GM19099 (cell line): Measurements from ENCODE around the gene PNPO.

Experiments
- POLR2A ChIP-seq: IDR thresholded peaks from 3 replicates; pipeline ENCODE4 v1.6.1; 2011; ENCODE audit warnings: low read depth; ENCODE audit not compliant: insufficient read length; ENCODE audit errors: extremely low read depth

The PNPO gene

DNA sequence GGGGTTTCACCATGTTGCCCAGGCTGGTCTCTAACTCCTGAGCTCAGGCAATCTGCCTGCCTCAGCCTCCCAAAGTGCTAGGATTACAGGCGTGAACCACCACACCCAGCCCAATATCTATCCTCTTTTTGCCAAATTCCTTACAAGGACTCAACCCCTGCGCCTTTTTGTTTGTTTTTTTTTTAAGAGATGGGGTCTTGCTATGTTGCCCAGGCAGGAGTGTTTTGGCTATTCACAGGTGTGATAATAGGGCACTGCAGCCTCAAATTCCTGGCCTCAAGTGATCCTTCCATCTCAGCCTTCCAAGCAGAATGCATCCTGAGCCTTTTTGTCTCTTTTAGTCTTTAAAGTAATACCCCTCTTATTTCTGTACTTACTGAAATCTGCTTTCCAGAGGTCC is 28.3 kb upstream of the PNPO start:
- no peak for TF ChIP-seq POLR2A

DNA sequence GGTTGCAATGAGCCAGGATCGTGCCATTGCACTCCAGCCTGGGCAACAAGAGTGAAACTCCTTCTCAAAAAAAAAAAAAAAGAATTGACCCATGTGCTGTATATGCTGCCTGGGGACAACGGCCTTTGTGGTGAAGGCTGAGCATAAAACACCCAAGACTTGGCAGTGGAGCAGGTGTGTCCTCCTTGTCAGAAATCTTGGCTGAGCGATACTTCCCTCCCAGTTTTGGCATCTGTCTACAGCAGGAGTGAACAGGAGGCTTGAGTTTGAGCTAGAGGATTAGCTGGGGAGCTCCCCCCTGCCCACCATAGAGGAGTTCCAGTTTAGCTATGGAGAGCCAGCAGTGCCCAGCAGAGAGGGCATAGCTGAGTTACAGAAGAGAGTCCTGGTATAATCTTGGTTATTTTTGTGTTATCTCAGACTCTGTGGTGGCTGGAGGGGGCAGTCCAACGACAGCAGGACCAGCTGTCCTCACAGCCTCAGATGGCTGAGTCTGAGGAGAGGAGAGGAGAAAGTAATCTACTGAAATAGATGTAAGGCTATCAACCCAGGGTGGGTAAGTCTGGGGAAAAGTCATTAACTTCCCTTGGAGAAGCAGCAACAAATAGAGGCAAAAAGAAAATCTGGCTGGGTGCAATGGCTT is 26.9 kb upstream of the PNPO start:
- TF ChIP-seq POLR2A: no peak

DNA sequence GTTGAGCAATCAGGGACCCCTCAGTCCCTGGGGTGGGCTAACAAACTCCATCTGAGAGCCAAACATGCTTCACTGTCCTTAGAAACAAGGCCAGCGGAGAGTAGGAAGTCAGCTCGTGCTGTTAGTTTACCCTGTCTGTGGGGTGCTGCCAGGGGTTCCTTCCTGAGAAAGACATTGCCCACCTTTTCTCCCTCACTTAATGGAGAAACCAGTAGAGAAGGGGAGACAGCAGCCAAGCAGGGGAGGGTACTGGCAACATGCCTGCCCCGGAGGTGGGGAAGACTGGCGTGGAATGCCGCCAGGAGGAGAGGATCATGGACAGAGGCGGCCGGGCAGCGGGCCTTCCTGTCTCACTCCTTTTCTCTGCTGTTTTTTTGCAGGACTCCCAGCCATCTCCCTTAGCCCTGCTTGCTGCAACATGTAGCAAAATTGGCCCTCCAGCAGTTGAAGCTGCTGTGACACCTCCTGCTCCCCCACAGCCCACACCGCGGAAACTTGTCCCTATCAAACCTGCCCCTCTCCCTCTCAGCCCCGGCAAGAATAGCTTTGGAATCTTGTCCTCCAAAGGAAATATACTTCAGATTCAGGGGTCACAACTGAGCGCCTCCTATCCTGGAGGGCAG is 25.5 kb upstream of the PNPO start:
- no peak for TF ChIP-seq POLR2A

DNA sequence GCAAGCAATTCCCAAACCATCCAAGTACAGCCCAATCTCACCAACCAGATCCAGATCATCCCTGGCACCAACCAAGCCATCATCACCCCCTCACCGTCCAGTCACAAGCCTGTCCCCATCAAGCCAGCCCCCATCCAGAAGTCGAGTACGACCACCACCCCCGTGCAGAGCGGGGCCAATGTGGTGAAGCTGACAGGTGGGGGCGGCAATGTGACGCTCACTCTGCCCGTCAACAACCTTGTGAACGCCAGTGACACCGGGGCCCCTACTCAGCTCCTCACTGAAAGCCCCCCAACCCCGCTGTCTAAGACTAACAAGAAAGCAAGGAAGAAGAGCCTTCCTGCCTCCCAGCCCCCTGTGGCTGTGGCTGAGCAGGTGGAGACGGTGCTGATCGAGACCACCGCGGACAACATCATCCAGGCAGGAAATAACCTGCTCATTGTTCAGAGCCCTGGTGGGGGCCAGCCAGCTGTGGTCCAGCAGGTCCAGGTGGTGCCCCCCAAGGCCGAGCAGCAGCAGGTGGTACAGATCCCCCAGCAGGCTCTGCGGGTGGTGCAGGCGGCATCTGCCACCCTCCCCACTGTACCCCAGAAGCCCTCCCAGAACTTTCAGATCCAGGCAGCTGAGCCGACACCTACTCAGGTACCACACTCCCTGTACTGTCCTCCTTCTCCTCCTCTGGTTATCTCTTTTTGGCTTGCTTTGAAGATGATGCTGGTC is 24.7 kb upstream of the PNPO start:
- no peak for TF ChIP-seq POLR2A

DNA sequence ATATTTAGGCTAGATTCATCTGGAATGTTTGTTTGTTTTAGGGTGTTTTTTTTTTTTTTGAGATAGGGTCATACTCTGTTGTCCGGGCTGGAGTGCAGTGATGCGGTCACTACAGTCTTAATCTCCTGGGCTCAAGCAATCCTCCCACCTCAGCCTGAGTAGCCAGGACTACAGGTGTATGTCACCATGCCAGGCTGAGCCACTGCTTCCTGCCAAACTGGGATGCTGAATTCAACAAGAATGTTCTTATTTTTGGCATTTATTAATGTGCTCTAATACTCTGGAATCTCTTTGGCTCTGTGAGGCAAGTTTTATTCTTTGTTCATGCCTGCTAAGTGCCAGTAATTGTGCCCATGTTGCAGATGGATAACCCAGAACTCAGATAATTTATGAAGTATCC is 23.8 kb upstream of the PNPO start:
- no peak for TF ChIP-seq POLR2A

DNA sequence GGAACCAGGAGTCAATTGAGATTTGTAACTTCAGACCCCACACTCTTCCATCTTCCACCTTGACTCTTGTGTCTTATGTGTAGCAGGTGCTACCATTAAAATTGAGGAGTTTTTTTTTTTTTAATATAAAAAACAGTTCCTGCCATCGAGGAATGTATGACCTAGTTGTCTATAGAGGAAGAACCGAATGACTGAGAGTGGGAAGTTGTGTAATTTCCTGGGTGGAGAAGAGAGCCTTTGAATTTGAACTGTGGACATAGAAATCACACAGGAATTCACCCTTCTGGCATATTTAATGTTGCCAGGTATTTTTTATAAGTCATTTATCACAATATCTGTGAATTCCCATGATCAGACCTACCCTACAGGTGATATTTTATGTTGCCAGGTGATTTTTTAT is 23.4 kb upstream of the PNPO start:
- TF ChIP-seq POLR2A: no peak

DNA sequence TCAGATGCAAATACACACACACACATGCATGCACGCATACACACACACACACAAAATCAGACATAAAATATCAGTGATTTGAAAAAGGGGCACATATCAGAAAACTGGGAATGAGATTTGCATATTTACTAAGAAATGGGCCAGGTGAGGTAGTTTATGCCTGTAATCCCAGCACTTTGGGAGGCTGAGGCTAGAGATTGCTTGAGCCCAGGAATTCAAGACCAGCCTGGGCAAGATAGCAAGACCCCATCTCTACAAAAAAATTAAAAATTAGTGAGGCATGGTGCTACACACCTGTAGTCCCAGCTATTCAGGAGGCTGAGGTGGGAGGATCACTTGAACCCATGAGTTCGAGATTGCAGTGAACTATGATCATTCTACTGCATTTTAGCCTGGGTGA is 22.4 kb upstream of the PNPO start:
- no peak for TF ChIP-seq POLR2A

DNA sequence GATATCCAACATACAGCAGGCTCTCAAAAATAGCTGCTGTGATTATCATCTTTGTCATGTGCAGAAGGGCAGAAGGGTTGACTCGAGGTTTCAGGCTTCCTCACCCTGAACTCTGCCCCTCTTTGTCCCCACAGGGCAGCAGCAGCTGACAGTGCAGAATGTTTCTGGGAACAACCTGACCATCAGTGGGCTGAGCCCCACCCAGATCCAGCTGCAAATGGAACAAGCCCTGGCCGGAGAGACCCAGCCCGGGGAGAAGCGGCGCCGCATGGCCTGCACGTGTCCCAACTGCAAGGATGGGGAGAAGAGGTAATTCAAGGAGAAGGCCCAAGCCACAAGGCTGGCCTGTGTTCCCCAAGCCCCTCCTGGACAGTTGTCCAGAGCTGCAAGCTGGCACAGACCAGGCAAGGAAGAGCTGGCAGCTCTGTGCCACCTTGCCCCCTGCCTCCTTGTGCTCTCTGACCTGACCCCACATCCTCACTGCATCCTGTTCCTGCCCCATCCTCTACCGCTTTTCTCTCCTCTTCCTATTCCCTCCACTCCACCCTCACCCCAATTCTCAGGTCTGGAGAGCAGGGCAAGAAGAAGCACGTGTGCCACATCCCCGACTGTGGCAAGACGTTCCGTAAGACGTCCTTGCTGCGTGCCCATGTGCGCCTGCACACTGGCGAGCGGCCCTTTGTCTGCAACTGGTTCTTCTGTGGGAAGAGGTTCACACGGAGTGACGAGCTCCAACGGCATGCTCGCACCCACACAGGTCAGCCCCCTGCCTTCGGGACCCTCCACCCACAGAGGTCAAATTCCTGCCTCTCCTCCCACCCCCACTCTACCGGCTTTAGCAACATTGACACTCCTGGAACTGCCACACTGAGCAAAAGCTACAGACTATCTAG is 16.3 kb upstream of the PNPO start:
- TF ChIP-seq POLR2A: no peak

DNA sequence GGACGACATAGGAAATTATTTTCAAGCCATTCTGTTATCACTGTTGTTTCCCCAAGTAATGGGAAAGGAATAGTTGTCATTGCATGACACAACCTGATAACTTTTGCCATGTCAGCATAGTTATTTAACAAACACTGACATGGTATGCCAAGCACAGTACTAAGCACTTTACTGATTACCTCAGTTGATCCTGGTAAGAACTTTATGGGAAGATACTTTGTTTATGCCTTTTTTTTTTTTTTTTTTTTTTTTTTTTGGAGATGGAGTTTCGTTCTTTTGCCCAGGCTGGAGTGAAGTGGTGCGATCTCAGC is 15.7 kb upstream of the PNPO start:
- no peak for TF ChIP-seq POLR2A

DNA sequence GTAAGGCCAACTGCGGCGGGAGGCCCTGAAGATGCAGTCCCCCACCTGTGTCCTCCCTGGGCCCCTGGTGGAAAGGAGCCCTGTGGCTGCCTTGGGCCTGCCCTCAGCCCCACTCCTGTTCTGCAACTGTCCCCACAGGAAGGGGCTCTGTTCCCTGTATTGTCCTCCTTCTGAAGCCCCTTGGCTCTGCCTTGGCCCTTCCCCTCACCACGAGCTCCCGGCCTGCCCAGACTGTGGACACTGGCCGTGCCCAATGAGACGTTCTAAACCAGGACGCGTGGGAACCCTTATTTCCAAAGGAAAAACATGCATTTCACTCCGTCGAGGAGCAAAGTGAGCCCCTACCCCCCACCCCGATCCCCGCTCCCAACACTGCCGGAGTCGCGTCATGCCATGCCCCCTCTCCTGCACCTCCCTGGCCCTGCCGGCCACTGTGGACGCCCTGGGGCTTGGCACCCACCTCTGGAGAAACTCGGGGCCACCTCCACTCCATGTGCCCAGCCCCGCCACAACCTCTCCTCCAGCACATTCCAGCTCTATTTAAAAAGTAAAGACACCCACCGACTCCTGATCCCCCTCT is 13.5 kb upstream of the PNPO start:
- no peak for TF ChIP-seq POLR2A

DNA sequence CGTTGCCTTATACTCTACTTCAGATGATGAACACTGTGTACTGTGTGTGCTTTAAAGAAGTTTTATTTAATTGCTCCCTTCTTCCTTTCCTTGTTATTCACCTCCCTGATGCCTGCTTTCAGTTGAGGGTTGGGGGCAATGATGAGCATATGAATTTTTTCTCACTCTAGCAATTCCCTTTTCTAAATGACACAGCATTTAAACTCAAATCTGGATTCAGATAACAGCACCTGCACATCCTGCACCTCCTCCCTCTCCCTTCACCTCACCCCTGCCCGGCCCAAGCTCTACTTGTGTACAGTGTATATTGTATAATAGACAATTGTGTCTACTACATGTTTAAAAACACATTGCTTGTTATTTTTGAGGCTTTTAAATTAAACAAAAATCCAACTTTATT is 13.0 kb upstream of the PNPO start:
- no peak for TF ChIP-seq POLR2A

DNA sequence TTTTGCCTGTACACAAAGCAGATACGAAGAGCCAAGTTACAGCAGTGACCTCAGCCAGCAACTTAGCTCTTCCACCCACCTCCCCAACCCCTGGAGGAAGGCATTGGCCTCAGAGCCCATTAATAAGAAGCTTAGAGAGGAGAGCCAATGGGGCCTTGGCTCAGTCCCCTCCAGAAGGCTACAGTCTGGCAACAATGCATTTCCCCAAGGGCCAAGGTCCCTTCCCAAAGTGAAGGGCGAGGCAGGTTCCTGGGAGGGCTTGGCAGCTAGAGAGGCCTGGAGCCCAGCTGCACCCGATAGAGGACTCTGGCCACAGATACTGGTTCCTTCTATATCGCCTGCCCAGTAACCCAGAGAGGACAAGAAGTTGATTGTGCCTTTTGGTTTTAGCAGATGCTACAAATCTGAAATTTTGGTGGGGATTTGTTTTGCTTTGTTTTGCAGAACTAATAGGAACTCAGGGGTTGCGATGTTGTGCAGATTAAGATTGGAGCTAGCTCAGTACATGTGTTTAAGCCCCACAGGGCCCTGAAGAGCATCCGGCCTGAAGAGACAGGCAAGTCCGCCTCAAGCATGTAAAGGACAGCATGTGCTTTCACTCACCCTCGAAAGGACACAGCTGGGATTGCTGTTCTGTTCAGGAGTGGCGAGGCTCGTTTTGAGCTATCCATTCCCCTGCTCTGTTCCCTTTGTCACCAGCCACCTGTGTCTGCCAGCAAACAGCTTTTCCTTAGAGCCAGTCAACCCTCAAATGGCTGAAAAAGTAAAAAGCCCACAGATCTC is 12.0 kb upstream of the PNPO start:
- no peak for TF ChIP-seq POLR2A

DNA sequence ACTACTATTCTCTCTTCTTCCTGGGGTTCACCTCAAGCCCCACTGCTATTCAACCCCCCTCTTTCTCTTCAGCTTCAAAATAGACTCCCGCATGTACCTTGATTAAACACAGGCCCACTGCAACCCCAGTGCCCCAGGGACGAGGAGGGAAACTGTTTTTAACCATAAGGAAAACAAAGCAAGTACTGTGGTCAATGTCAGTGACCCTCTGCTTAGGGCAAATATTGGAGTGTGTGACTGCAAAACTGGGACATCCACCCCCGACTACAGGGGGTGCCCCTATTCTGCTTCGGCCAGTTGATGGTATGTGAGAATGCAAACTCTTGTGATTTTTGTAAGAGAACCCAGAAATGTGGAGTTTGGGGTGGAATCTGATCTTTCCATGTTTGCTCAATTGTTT is 9.5 kb upstream of the PNPO start:
- TF ChIP-seq POLR2A: no peak

DNA sequence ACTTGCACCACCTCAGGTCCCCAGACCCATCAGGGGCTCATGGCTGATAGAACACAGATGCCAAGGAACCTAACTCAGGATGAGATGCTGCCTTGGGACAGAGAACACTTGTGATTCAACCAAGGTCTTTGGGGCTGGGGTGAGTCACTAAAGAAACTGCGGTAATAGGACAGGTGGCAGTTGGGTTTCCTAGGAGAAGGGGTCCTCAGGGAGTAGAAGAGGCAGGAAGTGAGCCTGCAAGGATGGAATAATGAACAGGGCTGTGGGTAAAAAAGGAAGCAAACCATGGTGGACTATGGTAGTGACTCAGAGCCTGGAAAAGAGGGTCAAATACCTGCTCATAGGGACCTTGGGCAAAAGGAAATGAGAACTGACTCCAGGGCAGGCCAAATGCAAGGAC is 6.5 kb upstream of the PNPO start:
- no peak for TF ChIP-seq POLR2A
